ENCODE measurements around the gene CDK5R2. TPM values are rescaled to one million over a fixed set of nuclear protein-coding genes. Genes with fewer than 3 reads are reported as not detected.
A peak's percentile ranks its signal among the peaks of the same experiment; 100 is the strongest.

The CDK5R2 gene
- polyA plus RNA-seq, 2 of the 4 experiments (the other 2 are of a cell fraction) = 0.63 to 0.94 TPM

- no peak for TF ChIP-seq CTCF (IDR thresholded peaks at IDR 0.05)
- TF ChIP-seq HMGXB4 (CRISPR knock-in tag; IDR thresholded peaks at IDR 0.05; ENCODE audit: borderline replicate concordance) = no peak
These were observed 4.7 kb downstream of the CDK5R2 start (continued) for GRCh38 chr2:218964041-218964771.

- no peak for FAIRE-seq
- CTCF ChIA-PET = interaction anchor here (1.0 to 1.9 kb wide), 2 partner anchors 9 to 25 kb away, joined by 4 to 18 read pairs; no protein-coding TSS in a partner anchor
- 20% methylated on average over 1 of the region's 1 CpG for WGBS (ENCODE audit: missing lambda C conversion rate)
These were observed 11.4 kb downstream of the CDK5R2 start for GRCh38 chr2:218970894-218971293.

More at GRCh38 chr2:218970894-218971293, 11.4 kb downstream of the CDK5R2 start:
- no peak overlapping the region for H3K4me3 ChIP-seq
- no peak overlapping the region for H3K27ac ChIP-seq
- POLR2A ChIA-PET = no interaction called here
- peak; percentile 30 to 48; a peak in 3 of 6 replicates for ATAC-seq
- TF ChIP-seq NFE2L2 (conservative IDR thresholded peaks at IDR 0.05; ENCODE audit: low read length) = no peak
- TF ChIP-seq CBX2 (IDR thresholded peaks at IDR 0.05; ENCODE audit: borderline replicate concordance, low read depth) = no peak
- TF ChIP-seq ZNF302 (CRISPR knock-in tag; IDR thresholded peaks at IDR 0.05) = no peak
- no peak for TF ChIP-seq RAD21 (conservative IDR thresholded peaks at IDR 0.05 in 1 of 2, IDR thresholded peaks at IDR 0.05 in 1 of 2)
- TF ChIP-seq MYC (IDR thresholded peaks at IDR 0.05; ENCODE audit: borderline replicate concordance, low read length) = no peak
- TF ChIP-seq E2F6 (IDR thresholded peaks at IDR 0.05; ENCODE audit: borderline replicate concordance, low read depth) = no peak
- TF ChIP-seq POLR2A (IDR thresholded peaks at IDR 0.05; ENCODE audit: low read length) = no peak
- no peak for TF ChIP-seq CTCF (IDR thresholded peaks at IDR 0.05)
- TF ChIP-seq RNF2 (IDR thresholded peaks at IDR 0.05; ENCODE audit: borderline replicate concordance, low read depth) = no peak
- no peak for TF ChIP-seq BCL3 (IDR thresholded peaks at IDR 0.05)
- no peak for TF ChIP-seq REST (IDR thresholded peaks at IDR 0.05)
- H3K9me3 ChIP-seq = no peaks in the 10 kb centered on the region
- no peak for DNase-seq (ENCODE audit: low read depth in 1 of 2, low spot score in 1 of 2)
- H3K4me1 ChIP-seq = no peaks in the 10 kb centered on the region
- H3K4me2 ChIP-seq = no peak overlapping the region

All from A549 (cell line).